HepG2 (cell line): ENCODE data around the gene CLCNKA.
"Not testable (repeated sequence)": the region's sequence is repeated elsewhere in the genome, so short reads cannot be mapped to it uniquely, and the experiment has no call there.

ENCODE experiments used
- CBX1 ChIP-seq: IDR thresholded peaks from one replicate; pipeline ENCODE4 v1.6.1; 2016; ENCODE audit warnings: antibody characterized with exemption, low read depth
- CHD2 ChIP-seq: IDR thresholded peaks from 2 replicates; pipeline ENCODE4 v1.6.1; 2011; ENCODE audit warnings: low read depth, low read length, improper control_type of control experiment
- CTCF ChIP-seq: sonication (generic); formaldehyde crosslinking; IDR thresholded peaks from 2 replicates; pipeline ENCODE4 v1.5.0; 2020; ENCODE audit warnings: mild to moderate bottlenecking, missing genetic modification reagents, moderate library complexity
- NKX3-1 ChIP-seq: sonication (generic); formaldehyde crosslinking; IDR thresholded peaks from 2 replicates; pipeline ENCODE4 v1.5.0; 2020; ENCODE audit warnings: missing genetic modification reagents
- RFXAP ChIP-seq: sonication (generic); formaldehyde crosslinking; IDR thresholded peaks from 2 replicates; pipeline ENCODE4 v1.4.0; 2020; ENCODE audit warnings: missing genetic modification reagents, borderline replicate concordance
- TP53 ChIP-seq: sonication (generic); formaldehyde crosslinking; conservative IDR thresholded peaks from 2 replicates; pipeline ENCODE4 v1.4.0; 2020; ENCODE audit warnings: missing genetic modification reagents
- ZC3H4 ChIP-seq: sonication (generic); formaldehyde crosslinking; IDR thresholded peaks from 2 replicates; pipeline ENCODE4 v1.4.0; 2020; ENCODE audit warnings: missing genetic modification reagents, borderline replicate concordance
- TF ChIP-seq, protein P1 (sequence below): sonication (generic); formaldehyde crosslinking; IDR thresholded peaks from 2 replicates; pipeline ENCODE4 v1.5.0; 2020; ENCODE audit warnings: mild to moderate bottlenecking, missing genetic modification reagents
- TF ChIP-seq, protein P2 (sequence below): sonication (generic); formaldehyde crosslinking; IDR thresholded peaks from 2 replicates; pipeline ENCODE4 v1.8.1; 2023; ENCODE audit warnings: mild to moderate bottlenecking, missing genetic modification reagents

DNA sequence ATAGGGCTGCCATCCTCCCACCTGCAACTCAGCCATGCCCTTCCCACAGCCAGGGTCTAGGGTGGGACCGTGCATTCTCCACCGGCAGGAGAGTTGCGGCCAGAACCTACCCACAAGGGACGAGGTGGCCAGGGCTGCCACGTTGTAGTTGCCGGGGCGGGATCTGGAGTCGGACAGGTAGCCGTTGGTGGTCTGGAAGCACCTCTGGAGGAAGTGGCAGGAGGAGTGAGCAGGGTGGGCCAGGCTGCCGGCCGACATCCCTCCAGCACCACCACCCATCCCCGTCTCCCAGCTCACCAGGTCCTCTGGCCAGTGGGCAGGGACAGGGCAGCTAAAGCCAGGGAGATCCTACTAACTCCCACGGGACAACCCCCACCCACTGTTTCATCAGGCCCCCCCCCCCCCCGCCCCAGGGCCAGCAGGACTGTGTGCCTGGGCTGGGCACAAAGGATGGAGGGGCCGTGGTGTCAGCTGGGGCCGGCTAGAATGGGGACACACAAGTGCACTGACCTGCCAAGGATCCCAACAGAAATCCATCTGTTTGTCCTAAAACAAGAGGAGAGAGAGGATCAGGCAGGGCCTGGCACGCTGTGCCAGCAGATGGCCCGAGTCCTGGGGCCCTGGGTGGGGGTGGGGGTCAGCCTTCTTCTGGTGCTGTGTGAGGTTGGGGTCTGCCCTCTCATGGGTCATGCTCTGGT lies 40.3 kb downstream of the CLCNKA start:
- TF ChIP-seq NKX3-1 (CRISPR knock-in tag); CTCF (CRISPR knock-in tag); CBX1; CHD2; TP53; RFXAP (CRISPR knock-in tag); ZC3H4 (CRISPR knock-in tag): not testable (repeated sequence)
- TF ChIP-seq, protein P1, sequence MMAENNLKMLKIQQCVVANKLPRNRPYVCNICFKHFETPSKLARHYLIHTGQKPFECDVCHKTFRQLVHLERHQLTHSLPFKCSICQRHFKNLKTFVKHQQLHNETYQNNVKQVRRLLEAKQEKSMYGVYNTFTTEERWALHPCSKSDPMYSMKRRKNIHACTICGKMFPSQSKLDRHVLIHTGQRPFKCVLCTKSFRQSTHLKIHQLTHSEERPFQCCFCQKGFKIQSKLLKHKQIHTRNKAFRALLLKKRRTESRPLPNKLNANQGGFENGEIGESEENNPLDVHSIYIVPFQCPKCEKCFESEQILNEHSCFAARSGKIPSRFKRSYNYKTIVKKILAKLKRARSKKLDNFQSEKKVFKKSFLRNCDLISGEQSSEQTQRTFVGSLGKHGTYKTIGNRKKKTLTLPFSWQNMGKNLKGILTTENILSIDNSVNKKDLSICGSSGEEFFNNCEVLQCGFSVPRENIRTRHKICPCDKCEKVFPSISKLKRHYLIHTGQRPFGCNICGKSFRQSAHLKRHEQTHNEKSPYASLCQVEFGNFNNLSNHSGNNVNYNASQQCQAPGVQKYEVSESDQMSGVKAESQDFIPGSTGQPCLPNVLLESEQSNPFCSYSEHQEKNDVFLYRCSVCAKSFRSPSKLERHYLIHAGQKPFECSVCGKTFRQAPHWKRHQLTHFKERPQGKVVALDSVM (CRISPR knock-in tag), result not testable (repeated sequence)
- TF ChIP-seq, protein P2, sequence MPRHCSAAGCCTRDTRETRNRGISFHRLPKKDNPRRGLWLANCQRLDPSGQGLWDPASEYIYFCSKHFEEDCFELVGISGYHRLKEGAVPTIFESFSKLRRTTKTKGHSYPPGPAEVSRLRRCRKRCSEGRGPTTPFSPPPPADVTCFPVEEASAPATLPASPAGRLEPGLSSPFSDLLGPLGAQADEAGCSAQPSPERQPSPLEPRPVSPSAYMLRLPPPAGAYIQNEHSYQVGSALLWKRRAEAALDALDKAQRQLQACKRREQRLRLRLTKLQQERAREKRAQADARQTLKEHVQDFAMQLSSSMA (CRISPR knock-in tag), result not testable (repeated sequence)
